Lower leg skin (tissue), 4 donors: Measurements from ENCODE around the gene SLC25A30. TPM values are rescaled to one million over a fixed set of nuclear protein-coding genes. Genes with fewer than 3 reads are reported as not detected.
"Not testable (repeated sequence)": the region's sequence is repeated elsewhere in the genome, so short reads cannot be mapped to it uniquely, and the experiment has no call there.

Experiments used
- DNase-seq, 2 donors: peaks; one replicate each; pipeline ENCODE4 v3.0.0-alpha.2; 2019; ENCODE audit warnings: low spot score in 2 of 2
- H3K4me3 ChIP-seq: fragments of 200-600 bp; sonication (generic); 2 replicates; pipeline ENCODE4 v1.5.1; 2017; ENCODE audit warnings: mild to moderate bottlenecking, low read depth; ENCODE audit not compliant: poor library complexity, severe bottlenecking
- CTCF ChIP-seq, 3 donors: fragments of 450-650 bp; IDR thresholded peaks; one replicate each; pipeline ENCODE4 v1.5.1; 2016; ENCODE audit warnings: antibody characterized with exemption in 3 of 3, mild to moderate bottlenecking in 3 of 3, moderate library complexity in 2 of 3
- POLR2A ChIP-seq, 2 donors: fragments of 450-650 bp; IDR thresholded peaks; one replicate each; pipeline ENCODE4 v1.6.1; 2016 to 2017; ENCODE audit warnings: antibody characterized with exemption in 2 of 2, mild to moderate bottlenecking in 1 of 2, moderate library complexity in 1 of 2
- WGBS, 2 donors: methylation state at CpG; one replicate each; pipeline ENCODE4 v1.1.5; 2018; 5-methylcytosine and 5-hydroxymethylcytosine counted together
- intact Hi-C: fragments of 100-400 bp; cut with DNase I; formaldehyde crosslinking; loops from one replicate; pipeline ENCODE4 v1.15.0; 2023; ENCODE audit warnings: low total_unique reads
- total RNA-seq, 4 donors: library from RNA; depleted of rRNA; stranded (reverse); fragments of >200 nt; gene quantifications; one replicate each; pipeline ENCODE4 v1.1.0, GENCODE V29; 2016

SLC25A30 gene
- total RNA-seq, 4 donors from 2014 or later: 8.0 to 23.3 (median 20.4) TPM

- WGBS, 2 donors: 60 to 78% methylated on average over 5 of the region's 5 CpGs
- TF ChIP-seq CTCF (IDR thresholded peaks at IDR 0.05): no peak
- TF ChIP-seq POLR2A (IDR thresholded peaks at IDR 0.05): no peak
- H3K4me3 ChIP-seq: no peak overlapping the region
- DNase-seq: no peak
- intact Hi-C loops: no loop called here
These were observed 25.4 kb downstream of the SLC25A30 start for GRCh38 chr13:45392811-45393210.

GRCh38 chr13:45391926-45392325 lies 26.2 kb downstream of the SLC25A30 start:
- intact Hi-C loops: no loop called here
- DNase-seq: no peak
- 97 to 98% methylated on average over 6 of the region's 6 CpGs for WGBS, 2 donors
- TF ChIP-seq POLR2A (IDR thresholded peaks at IDR 0.05) (no peak), CTCF (IDR thresholded peaks at IDR 0.05) (no peak)
- no peak overlapping the region for H3K4me3 ChIP-seq

DNA sequence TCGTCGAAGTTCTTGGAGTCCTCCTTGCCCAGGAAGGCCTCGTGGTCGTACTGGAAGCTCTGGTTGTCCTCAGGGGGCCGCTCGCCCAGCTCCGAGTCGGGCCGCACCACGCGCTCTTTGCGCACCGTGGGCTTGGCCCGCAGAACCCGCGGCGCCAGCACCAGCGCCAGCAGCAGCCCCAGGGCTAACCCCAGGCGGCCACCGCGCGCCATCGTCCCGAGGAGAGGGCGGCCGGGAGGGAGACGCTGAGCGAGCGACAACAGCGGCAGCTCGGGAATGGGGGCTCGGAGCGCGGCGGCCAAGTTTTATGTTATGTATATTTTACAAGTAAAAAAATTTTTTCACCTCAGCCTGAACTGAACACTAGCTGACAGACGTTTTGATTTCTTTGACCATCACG lies 27.0 kb downstream of the SLC25A30 start:
- WGBS, 2 donors: 92 to 95% methylated on average over 35 to 37 of the region's 37 CpGs
- H3K4me3 ChIP-seq, intact Hi-C loops, DNase-seq: not testable (repeated sequence)

- H3K4me3 ChIP-seq, DNase-seq, intact Hi-C loops: not testable (repeated sequence)
- 87 to 93% methylated on average over 9 of the region's 9 CpGs for WGBS, 2 donors
These were observed 27.8 kb downstream of the SLC25A30 start for GRCh38 chr13:45390348-45390747.

GRCh38 chr13:45388664-45389063 lies 29.5 kb downstream of the SLC25A30 start:
- intact Hi-C loops: no loop called here
- WGBS, 2 donors: 96 to 98% methylated on average over 4 of the region's 4 CpGs
- no peak overlapping the region for H3K4me3 ChIP-seq
- DNase-seq: no peak
- TF ChIP-seq POLR2A (IDR thresholded peaks at IDR 0.05): no peak
- TF ChIP-seq CTCF (IDR thresholded peaks at IDR 0.05): no peak

DNA sequence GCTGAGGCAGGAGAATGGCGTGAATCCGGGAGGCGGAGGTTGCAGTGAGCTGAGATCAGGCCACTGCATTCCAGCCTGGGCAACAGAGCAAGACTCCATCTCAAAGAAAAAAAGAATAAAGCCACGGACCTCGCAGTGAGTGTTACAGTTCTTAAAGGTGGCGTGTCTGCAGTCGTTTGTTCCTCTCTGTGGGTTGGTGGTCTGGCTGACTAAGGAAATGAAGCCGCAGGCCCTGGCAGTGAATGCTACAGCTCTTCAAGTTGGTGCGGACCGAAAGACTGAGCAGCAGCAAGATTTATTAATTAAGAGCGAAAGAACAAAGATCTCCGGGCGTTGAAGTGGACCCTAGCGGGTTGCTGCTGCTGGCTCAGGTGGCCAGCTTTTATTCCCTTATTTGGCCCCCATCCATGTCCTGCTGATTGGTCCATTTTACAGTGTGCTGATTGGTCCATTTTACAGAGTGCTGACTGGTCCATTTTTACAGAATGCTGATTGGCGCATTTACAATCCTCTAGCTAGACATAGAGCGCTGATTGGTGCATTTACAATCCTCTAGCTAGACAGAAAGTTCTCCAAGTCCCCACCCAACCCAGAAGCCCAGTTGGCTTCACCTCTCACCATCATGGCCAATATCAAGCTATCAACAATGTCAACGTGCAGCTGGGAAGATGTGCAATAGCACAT lies 31.1 kb downstream of the SLC25A30 start:
- DNase-seq, H3K4me3 ChIP-seq, intact Hi-C loops: not testable (repeated sequence)
- 91 to 93% methylated on average over 17 of the region's 17 CpGs for WGBS, 2 donors

DNA sequence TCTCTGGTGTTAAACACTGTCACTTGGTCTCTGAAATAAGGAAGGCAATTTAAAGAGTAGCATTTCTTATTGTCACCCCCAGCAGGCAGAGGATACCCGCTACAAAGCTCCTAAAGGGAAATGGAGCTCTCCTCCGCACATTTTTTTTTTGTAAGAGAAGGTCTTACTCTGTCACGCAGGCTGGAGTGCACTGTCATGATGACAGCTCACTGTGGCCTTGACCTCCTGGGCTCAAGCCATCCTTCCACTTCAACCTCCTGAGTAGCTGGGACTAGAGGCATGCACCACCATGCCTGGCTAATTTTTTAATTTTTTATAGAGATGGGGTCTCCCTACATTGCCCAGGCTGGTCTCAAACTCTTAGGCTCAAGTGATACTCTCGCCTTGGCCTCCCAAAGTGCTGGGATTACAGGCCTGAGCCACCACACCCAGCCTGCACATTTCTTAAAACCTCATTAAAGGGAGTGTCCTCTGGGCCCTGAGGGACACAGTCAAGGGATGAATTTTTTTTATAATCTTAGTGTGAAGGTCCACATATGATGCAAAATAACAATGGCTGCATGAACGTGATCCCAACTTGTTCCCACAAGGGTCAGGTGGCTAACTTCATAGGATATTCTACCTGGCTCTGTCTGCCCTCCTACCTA lies 32.1 kb downstream of the SLC25A30 start:
- WGBS, 2 donors: 88 to 96% methylated on average over 5 of the region's 5 CpGs

More for the DNA sequence above, 32.1 kb downstream of the SLC25A30 start:
- no peak for TF ChIP-seq POLR2A (IDR thresholded peaks at IDR 0.05)
- no peak for TF ChIP-seq CTCF (IDR thresholded peaks at IDR 0.05)
- intact Hi-C loops: no loop called here
- no peak overlapping the region for H3K4me3 ChIP-seq
- no peak for DNase-seq
